Caki2 (cell line): ENCODE measurements around the gene PODN. TPM values are rescaled to one million over a fixed set of nuclear protein-coding genes. Genes with fewer than 3 reads are reported as not detected.

Source experiments
- DNase-seq: peaks from one replicate; pipeline ENCODE4 v3.0.0-alpha.2; 2015; ENCODE audit warnings: low read depth
- in situ Hi-C: cut with HindIII; loops from 2 replicates; pipeline ENCODE4 v1.10.0; 2016; ENCODE audit warnings: low sequenced_read_pairs, low pct_unique_long_range_greater_than_20kb, mixed read lengths
- total RNA-seq: library from RNA; depleted of rRNA; stranded (reverse); fragments of >200 nt; shearing (Covaris generic); gene quantifications from 2 replicates; pipeline ENCODE4 v1.2.3, GENCODE V29; 2014; ENCODE audit warnings: low replicate concordance; rRNA removed

Gene PODN, protein sequence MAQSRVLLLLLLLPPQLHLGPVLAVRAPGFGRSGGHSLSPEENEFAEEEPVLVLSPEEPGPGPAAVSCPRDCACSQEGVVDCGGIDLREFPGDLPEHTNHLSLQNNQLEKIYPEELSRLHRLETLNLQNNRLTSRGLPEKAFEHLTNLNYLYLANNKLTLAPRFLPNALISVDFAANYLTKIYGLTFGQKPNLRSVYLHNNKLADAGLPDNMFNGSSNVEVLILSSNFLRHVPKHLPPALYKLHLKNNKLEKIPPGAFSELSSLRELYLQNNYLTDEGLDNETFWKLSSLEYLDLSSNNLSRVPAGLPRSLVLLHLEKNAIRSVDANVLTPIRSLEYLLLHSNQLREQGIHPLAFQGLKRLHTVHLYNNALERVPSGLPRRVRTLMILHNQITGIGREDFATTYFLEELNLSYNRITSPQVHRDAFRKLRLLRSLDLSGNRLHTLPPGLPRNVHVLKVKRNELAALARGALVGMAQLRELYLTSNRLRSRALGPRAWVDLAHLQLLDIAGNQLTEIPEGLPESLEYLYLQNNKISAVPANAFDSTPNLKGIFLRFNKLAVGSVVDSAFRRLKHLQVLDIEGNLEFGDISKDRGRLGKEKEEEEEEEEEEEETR
- not detected in 2 replicates for total RNA-seq

DNA sequence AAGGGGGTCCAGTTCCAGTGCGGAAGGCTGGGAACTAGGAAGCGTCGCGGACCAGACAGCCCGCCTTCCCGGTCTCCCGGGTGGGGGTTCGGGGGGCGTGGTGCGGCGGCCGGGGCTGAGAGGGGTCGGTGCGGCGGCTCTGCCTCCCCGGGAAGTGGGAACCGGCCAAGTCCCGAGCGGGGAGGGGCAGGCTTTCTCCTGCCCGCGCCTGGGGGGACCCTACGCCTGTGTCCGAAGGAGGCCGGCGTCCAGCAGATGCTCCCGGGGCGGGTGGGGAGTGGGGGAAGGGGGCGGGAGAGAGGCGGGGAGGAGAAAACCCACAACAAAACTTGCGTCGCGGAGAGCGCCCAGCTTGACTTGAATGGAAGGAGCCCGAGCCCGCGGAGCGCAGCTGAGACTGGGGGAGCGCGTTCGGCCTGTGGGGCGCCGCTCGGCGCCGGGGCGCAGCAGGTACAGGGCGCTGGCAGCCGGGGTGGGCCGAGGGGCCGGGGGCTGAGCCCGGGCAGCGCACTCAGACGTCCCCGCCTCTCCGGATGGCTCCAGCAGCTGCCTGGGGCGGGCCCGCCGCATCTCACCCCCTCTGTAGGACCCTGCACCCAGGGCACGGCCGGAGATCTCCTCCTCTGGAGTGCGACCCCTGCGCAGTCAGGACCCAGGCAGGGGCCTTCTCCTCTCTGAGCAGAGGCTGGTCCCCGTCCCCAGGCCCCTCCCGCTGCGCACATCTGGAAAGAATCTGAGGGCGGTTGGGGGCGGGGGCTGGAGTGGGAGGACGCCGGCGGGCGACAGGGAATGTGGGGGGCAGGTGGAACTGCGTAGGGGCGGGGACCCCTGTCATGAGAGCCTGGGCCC, at the start of gene PODN:
PODN (plus strand) TSS at position 355 of the 849 bp plus-strand sequence. CDS start 7,643 bp downstream, outside the sequence.
- no peak for DNase-seq
- in situ Hi-C loops: no loop called here

DNA sequence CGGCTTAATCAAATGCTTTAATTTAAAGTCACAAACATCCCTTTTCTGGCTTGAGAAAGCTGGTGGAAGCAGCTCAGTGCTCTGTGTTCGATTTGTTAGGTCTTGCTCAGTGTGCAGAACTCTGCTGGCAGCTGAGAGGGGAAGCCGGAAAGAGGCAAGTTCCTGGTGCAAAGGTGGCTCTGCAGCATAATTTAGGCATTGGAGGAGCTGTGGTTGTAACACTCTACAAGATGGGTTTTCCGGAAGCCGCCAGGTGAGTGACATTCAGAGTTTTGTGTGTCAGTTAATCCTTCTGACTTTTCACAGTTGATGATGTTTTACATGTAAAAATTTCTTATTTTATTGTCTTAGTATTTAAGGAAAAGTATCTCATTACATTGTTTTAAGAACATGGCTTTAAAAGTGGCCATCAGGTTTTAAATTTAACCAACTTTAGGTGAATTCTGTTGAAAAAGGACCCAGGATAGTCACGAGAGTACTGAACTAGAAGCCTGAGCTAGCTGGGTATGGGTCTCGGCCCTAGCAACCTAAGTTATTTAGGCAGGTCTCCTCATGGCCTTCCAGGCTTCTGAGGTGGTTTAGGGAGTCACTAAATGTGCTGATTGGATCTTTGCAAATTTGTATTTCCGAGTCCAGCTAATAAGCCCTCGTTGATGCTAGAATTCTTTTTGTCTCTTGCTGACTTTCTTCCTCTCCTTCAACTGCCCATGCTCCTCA, 47.1 kb upstream of the PODN start:
- peak; percentile 73 for DNase-seq
- in situ Hi-C loops: no loop called here

DNA sequence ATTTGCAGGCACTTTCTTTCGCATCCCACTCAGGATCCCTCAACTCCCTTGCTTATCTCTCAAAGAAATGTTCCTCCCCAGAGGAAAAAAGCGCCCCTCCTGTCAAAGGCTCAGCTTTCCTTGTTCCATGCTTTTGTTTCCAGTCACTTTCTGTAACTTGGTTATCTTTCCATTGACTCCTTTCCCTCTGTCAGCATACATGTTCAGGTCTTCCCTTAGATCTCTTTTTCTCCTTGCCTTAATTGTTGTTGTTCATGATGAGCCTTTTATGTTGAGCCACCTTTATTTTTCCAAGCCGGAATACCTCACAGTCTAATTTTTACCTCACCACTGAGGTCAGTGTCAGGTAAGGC, 46.5 kb upstream of the PODN start:
- in situ Hi-C loops: no loop called here
- DNase-seq: no peak

DNA sequence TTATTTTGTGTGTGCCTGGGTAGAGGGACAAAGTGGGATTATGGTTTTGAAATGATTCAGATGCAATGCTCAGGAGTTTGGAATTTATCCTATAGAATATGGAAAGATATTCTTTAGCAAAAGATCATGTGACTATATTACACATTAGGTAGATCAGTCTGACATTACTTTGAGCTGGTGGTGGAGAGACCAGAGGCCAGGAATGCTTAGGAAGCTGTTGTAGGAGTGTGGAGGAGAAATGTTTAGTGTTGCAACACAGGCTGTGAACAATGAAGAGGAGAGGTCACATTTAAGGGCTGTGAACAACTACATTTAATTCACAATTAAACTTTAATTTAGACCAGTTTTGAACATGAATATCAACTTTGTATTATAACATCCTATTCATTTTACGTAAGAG, 45.3 kb upstream of the PODN start:
- no peak for DNase-seq
- in situ Hi-C loops: no loop called here

DNA sequence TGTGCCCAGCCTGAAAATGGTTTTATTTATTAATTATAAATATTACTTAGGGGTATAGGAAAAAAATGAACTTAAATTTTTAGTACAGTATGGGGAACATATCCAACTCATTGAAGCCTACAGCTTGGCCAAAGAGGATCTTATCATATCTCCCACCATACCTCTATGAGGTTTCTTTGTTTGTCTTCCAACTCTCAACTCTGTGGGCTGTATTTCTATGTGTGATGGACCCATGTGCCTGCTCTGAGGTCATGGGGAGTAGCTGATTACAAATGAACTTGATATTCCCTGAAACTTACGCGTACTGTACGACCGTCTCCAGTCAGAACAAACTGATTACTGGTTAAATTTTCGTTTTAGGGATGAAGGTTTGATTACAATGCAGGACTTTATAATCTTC, 41.4 kb upstream of the PODN start:
- no peak for DNase-seq
- in situ Hi-C loops: no loop called here

DNA sequence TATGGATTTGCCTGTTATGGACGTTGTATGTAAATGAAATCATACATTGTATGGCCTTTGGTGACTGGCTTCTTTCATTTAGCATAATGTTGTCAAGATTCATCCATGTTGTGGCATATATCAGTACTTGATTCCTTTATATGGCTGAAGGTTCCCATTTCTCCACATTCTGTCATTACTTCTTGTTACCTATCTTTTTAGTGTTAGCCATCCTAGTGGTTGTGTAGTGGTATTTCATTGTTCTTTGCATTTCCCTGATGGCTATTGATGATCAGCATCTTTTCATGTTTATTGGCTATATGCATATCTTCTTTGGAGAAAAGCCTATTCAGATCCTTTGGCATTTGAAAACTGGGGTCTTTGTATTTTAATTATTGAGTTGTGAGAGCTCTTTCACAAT, 39.8 kb upstream of the PODN start:
- no peak for DNase-seq
- in situ Hi-C loops: no loop called here

DNA sequence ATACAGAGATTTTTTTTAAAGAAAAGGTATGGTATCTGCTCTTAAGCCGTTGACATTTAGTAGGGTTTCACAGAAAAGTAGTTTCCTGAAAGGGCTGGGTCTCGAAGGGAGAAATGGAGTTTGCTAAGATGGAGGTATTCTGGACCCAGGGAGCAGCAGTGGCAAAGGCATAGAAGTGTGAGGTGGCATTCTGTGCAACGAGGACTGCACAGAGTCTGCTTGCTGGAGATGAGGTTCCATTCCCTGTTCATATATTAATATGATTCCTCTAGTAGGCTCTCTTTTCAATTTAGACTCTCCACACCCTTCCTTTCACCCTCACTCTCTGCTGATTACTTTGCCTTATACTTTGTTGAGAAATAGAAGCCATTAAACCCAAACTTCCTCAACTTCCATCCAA, 38.5 kb upstream of the PODN start:
- no peak for DNase-seq
- in situ Hi-C loops: no loop called here

DNA sequence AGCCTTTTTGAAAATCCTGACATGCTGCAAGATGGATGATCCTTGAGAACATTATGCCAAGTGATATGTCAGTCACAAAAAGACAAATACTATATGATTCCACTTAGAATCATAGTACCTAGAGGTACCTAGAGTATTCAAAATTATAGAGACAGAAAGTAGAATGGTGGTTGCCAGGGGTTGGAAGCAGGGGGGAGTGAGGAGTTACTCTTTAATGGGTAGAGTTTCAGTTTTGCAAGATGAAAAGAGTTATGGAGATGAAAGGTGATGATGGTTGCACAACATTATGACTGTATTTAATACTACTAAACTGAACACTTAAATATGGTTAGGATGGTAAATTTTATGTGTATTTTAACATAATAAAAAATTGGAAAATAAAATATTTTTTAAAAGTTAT, 37.9 kb upstream of the PODN start:
- in situ Hi-C loops: no loop called here
- no peak for DNase-seq

DNA sequence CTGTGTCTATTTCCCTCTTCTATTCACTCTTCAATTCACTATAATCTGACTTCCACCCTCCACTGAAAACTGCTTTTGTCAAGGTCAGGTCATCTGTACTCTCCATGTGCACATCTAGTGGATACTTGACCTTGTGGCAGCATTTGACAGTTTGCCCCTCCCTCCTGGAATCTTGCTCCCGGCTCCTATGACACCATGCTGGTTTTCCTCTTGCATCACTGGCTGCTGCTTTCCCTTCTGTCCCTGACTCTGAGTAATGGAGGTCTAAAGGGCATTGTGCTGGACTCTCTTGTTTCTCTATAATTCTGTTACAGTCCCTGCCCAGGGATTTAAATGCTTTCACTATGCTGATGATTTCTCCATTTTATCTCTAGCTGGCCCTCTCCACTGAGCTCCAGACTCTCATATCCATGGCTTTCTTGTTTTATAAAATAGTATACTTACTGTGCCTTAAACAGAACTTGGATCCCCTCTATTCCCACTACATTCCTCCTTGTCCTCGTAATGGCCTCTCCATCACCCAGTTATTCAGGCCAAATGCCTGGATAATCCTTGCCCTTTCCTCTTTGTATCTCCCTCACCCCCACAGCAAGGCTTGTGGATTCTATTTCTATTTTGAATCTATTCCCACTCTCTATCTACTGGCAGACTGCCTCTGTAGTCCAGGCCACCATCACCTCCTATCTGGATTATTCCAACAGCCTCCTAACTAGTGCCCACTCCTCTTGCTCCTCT, 36.8 kb upstream of the PODN start:
- DNase-seq: peak; percentile 79
- in situ Hi-C loops: no loop called here

DNA sequence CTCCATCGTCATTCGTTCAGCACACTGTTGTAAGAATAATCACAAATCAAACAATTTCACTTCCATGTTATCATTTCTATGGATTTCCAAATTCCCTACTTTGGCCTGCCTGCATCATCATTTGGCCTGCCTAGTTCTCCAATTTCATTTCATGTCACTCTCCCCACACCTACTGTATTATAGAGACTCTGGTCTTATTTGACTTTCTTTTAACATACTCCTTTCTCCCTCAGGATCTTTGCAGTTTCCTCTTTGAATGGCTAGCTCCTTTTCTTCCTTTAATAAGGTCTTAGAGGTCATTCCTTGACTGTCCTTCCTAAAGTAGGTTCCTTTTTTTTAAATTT, 36.3 kb upstream of the PODN start:
- in situ Hi-C loops: no loop called here
- DNase-seq: no peak

DNA sequence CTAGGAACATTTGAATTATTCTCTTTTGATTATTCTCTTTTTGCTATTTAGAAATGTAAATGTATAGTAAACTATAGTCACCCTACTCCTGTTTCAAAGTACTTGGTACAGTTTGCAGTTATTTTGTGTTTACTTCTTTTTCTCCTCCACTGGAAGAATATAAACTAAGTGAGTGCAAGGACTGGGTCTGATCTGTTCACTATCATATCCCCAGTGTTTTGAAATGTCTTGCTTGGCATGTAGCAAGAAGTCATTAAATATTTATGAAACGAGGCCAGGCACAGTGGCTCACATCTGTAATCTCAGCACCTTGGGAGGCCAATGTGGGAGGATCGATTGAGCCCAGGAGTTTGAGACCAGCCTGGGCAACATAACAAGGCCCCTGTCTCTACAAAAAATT, 35.8 kb upstream of the PODN start:
- no peak for DNase-seq

DNA sequence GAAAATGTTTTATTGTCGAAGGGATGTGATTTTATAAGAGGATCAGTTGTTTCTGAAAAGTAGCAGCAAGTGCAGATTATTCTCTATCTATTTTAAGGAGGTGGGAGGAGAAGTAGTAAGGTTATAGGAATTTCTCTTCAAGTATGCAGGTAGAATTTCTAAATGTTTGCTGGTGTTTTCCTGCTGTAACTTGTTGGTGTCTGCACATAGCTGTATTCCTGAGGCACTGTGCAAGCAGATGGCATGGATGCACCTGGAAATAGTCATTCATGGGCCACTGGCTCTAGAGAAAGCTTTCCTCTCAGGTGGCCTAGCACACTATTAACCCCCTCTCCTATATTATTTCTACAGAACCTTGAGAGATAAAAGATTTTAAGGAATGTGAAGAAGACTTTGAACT, 30.3 kb upstream of the PODN start:
- in situ Hi-C loops: no loop called here
- no peak for DNase-seq

More for the DNA sequence above, 35.8 kb upstream of the PODN start:
- in situ Hi-C loops: no loop called here

DNA sequence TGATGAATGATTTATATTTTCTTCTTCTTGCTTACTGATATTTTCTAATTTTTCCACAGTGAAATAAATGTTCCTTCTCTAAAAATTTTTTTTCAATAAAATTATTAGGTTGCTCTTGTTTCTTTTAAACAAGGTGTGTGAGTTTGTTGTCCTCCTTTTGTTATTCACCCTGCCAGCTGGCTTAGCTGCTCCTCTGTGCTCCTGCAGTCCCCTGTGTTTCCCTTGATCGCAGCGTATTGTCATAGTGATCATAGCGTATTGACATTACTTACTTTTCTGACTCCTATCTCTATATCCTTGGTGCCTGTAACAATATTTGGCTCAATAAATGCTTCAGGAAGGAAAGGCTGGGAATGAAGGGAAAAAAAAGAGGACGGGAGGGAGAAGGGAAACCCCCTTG, 24.9 kb upstream of the PODN start:
- in situ Hi-C loops: no loop called here

DNA sequence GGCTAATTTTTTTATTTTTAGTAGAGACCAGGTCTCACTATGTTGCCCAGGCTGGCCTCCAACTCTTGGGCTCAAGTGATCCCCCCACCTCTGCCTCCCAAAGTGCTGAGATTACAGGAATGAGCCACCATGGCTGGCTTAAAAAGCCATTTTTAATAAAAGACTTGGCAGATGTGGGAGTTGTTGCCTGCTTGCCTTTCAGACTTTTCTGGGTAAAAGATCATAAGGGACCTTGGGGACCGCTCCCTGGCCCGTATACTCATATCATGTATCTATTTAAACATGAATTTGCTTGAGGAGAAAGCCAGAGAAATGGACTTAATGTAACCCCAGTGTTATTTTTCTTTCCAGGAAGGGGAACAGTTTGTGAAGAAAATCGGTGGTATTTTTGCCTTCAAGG, 23.4 kb upstream of the PODN start:
- in situ Hi-C loops: no loop called here
- no peak for DNase-seq

More for the DNA sequence above, 24.9 kb upstream of the PODN start:
- no peak for DNase-seq

DNA sequence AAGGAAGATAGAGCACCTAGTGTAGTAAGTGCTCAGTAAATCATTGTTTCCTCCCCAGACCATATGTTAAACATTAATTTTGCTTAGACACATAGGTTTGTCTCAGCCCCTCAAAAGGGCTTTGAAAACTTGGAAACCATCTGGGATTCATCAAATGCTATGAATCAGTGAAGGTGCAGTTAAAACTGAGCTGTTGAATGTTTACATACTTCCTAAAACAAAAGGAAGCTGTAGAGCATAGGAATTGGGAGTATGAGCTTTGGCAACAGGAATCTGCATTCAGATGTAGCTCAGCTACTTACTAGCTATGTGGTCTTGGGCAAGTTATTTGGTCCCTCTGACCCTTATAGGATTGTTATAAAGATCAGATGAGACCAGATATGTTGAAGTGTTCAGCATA, 18.7 kb upstream of the PODN start:
- no peak for DNase-seq
- in situ Hi-C loops: no loop called here

DNA sequence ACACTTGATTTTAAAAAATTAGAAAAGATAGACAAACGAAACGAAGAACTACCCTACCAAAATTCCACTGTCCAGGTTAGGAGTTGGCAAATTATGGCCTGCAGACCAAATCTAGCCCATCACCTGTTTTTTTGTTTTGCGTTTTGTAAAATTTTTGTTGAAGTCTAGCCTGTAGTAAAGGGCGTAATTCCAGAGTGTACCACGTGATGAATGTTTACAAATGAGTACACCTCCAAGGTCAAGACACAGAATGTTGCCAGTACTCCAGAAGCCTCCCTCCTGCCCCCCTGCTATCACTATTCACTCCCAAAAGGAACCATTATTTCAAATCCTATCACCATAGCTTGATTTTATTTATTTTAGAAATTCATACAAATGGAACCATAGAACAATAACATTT, 17.1 kb upstream of the PODN start:
- in situ Hi-C loops: no loop called here
- DNase-seq: no peak

DNA sequence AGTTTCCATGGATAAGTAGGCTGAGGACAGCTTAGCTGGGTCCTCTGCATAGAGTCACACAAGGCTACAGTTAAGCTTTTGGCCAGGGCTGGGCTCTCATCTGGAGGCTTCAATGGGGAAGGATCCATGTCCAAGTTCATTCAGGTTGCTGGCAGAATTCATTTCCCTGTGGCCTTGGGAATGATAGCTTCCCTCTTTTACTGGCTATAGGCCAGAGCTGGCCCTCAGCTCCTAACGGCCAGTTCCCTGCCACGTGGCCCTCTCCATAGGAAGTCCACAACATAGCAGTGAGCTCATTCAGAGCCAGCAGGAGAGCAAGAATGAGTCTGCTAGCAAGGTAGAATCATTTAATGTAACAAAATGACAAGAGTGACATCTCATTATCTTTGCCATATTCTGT, 15.1 kb upstream of the PODN start:
- in situ Hi-C loops: no loop called here
- no peak for DNase-seq
